ENCODE measurements around the gene C16orf90.
A peak's percentile ranks its signal among the peaks of the same experiment; 100 is the strongest.

Gene C16orf90

GRCh38 chr16:3480901-3481695, 14.2 kb downstream of the C16orf90 start:
- H3K27ac ChIP-seq (ENCODE audit: extremely low read depth, low read depth, low read length) = no peak overlapping the region
- peaks cover 4 to 68% of the 10 kb centered on the region in 2 experiments; a peak in 2 of 3 replicates for H3K36me3 ChIP-seq (ENCODE audit: control insufficient read depth in 2 of 2, insufficient read depth in 1 of 2, low read length in 2 of 2)
- no peaks in the 10 kb centered on the region for H3K9me3 ChIP-seq (ENCODE audit: control insufficient read depth, insufficient read depth, low read depth, low read length)
- ChIA-PET POLR2A (interaction anchor here (0.7 kb wide), 1 partner anchor 37 kb away, joined by 4 read pairs; no protein-coding TSS in a partner anchor), CTCF (interaction anchor here (0.7 kb wide), 1 partner anchor 167 kb away, joined by 5 read pairs; no protein-coding TSS in a partner anchor)
- no peak overlapping the region for H3K4me3 ChIP-seq (ENCODE audit: low read depth, low read length)
- no peaks in the 10 kb centered on the region for H3K4me1 ChIP-seq (ENCODE audit: control insufficient read depth, insufficient read depth, low read length)
- TF ChIP-seq BCL6B (tag by site-specific recombination; IDR thresholded peaks at IDR 0.05) (no peak), ZNF133 (tag by site-specific recombination; IDR thresholded peaks at IDR 0.05) (no peak), ZNF214 (tag by site-specific recombination; IDR thresholded peaks at IDR 0.05; ENCODE audit: borderline replicate concordance) (no peak), ZBTB17 (tag by site-specific recombination; IDR thresholded peaks at IDR 0.05) (no peak), ZNF311 (tag by site-specific recombination; IDR thresholded peaks at IDR 0.05; ENCODE audit: borderline replicate concordance) (no peak), ZNF621 (tag by site-specific recombination; IDR thresholded peaks at IDR 0.05) (no peak), GLIS1 (tag by site-specific recombination; IDR thresholded peaks at IDR 0.05) (peak; percentile 93), ZNF148 (tag by site-specific recombination; IDR thresholded peaks at IDR 0.05; ENCODE audit: borderline replicate concordance) (no peak), PATZ1 (tag by site-specific recombination; IDR thresholded peaks at IDR 0.05) (peak; percentile 36; the same call in 1 of the 2 replicates), ZBTB8A (tag by site-specific recombination; IDR thresholded peaks at IDR 0.05) (no peak), PBX3 (CRISPR knock-in tag; IDR thresholded peaks at IDR 0.05) (no peak), PRDM1 (tag by site-specific recombination; IDR thresholded peaks at IDR 0.05) (no peak), ZBTB6 (tag by site-specific recombination; IDR thresholded peaks at IDR 0.05) (no peak), SP7 (tag by site-specific recombination; IDR thresholded peaks at IDR 0.05) (peak; percentile 40; the same call in 1 of the 2 replicates), ZSCAN23 (tag by site-specific recombination; IDR thresholded peaks at IDR 0.05) (no peak), ZNF571 (tag by site-specific recombination; IDR thresholded peaks at IDR 0.05) (no peak), ZNF354C (tag by site-specific recombination; IDR thresholded peaks at IDR 0.05; ENCODE audit: borderline replicate concordance, low read depth) (no peak), ZNF626 (tag by site-specific recombination; IDR thresholded peaks at IDR 0.05) (no peak), SALL2 (tag by site-specific recombination; IDR thresholded peaks at IDR 0.05; ENCODE audit: borderline replicate concordance) (no peak), FEZF1 (tag by site-specific recombination; IDR thresholded peaks at IDR 0.05) (no peak), TCF7L2 (IDR thresholded peaks at IDR 0.05; ENCODE audit: borderline replicate concordance, low read depth, low read length) (no peak), ZNF157 (tag by site-specific recombination; IDR thresholded peaks at IDR 0.05) (no peak), KLF9 (tag by site-specific recombination; IDR thresholded peaks at IDR 0.05; ENCODE audit: low read depth) (no peak), ELK4 (IDR thresholded peaks at IDR 0.05; ENCODE audit: borderline replicate concordance, low read depth, low read length) (no peak), ZNF426 (tag by site-specific recombination; IDR thresholded peaks at IDR 0.05) (no peak), KLF1 (tag by site-specific recombination; IDR thresholded peaks at IDR 0.05) (no peak), ZIC2 (tag by site-specific recombination; IDR thresholded peaks at IDR 0.05) (peak; percentile 88), ZNF223 (tag by site-specific recombination; IDR thresholded peaks at IDR 0.05) (no peak), ZBTB20 (tag by site-specific recombination; IDR thresholded peaks at IDR 0.05) (no peak)

All from HEK293 (cell line).